Choroid plexus epithelial cell (primary cell): Measurements from ENCODE around the gene CARS1.

Experiments
- DNase-seq: peaks from one replicate; pipeline ENCODE4 v3.0.0-alpha.2; 2010; ENCODE audit warnings: low read depth
- H3K4me3 ChIP-seq: 2 replicates; pipeline ENCODE4 v1.5.1; 2011; ENCODE audit warnings: low read depth, mild to moderate bottlenecking, control low read depth, low read length, moderate library complexity
- CTCF ChIP-seq: conservative IDR thresholded peaks from 2 replicates; pipeline ENCODE4 v1.5.1; 2011; ENCODE audit warnings: low read depth, mild to moderate bottlenecking, control low read depth, inconsistent platforms, low read length, moderate library complexity

CARS1 gene

GRCh38 chr11:3000032-3000961, 56.9 kb downstream of the CARS1 start:
- no peak for TF ChIP-seq CTCF
- DNase-seq: peak; percentile 86
- H3K4me3 ChIP-seq: no peak overlapping the region

GRCh38 chr11:2999464-2999998, 57.7 kb downstream of the CARS1 start:
- DNase-seq: no peak
- no peak overlapping the region for H3K4me3 ChIP-seq
- TF ChIP-seq CTCF: no peak

- no peak overlapping the region for H3K4me3 ChIP-seq
- no peak for TF ChIP-seq CTCF
- DNase-seq: no peak
These were observed 59.0 kb downstream of the CARS1 start for GRCh38 chr11:2998073-2998850.

GRCh38 chr11:2997406-2997805, 59.8 kb downstream of the CARS1 start:
- H3K4me3 ChIP-seq: no peak overlapping the region
- TF ChIP-seq CTCF: no peak
- DNase-seq: no peak

- DNase-seq: no peak
- no peak for TF ChIP-seq CTCF
- no peak overlapping the region for H3K4me3 ChIP-seq
These were observed 60.2 kb downstream of the CARS1 start for GRCh38 chr11:2996976-2997375.

- no peak for TF ChIP-seq CTCF
- DNase-seq: no peak
- no peak overlapping the region for H3K4me3 ChIP-seq
These were observed 61.2 kb downstream of the CARS1 start for GRCh38 chr11:2995893-2996554.
